Endothelial cell of umbilical vein (primary cell): ENCODE measurements around the gene CMC2. TPM values are rescaled to one million over a fixed set of nuclear protein-coding genes. Genes with fewer than 3 reads are reported as not detected.

Source experiments
- BruUV-seq: library from RNA; stranded (reverse); fragments of 400-500 nt; replicated peaks from 2 replicates; lab custom pipeline; 2021; lab: Mats Ljungman, UMichigan
- CTCF ChIA-PET: fragments of 300-600, 350-600 bp; sonication (Branson Sonifier 250); formaldehyde crosslinking; loops from one replicate; lab custom pipeline; 2021; ENCODE audit warnings: antibody characterized with exemption, inconsistent platforms; lab: Charles Lee
- POLR2A ChIA-PET: fragments of 300-600, 350-600 bp; sonication (Branson Sonifier 250); formaldehyde crosslinking; loops from one replicate; lab custom pipeline; 2021; ENCODE audit warnings: antibody characterized with exemption, inconsistent platforms; lab: Charles Lee
- DNase-seq: peaks from one replicate; pipeline ENCODE4 v3.0.0-alpha.2; 2011; ENCODE audit warnings: low read depth, low spot score
- FAIRE-seq: peaks from 2 replicates; lab custom pipeline; 2011; peaks lifted over from hg19 to GRCh38; lab: Jason Lieb, UNC
- H2AFZ ChIP-seq: 2 replicates; pipeline ENCODE4 v1.6.0; 2012; ENCODE audit warnings: low read depth, low read length, control low read depth, inconsistent platforms
- H3K27ac ChIP-seq: 2 replicates; pipeline ENCODE4 v1.5.1; 2011; ENCODE audit warnings: low read depth, mild to moderate bottlenecking, control low read depth, low read length, moderate library complexity; ENCODE audit not compliant: insufficient read depth
- H3K27me3 ChIP-seq, 2 experiments: 2 replicates each; pipeline versions ENCODE4 v1.6.0 to v1.6.1; 2011; ENCODE audit warnings: low read length in 2 of 2, mixed read lengths in 1 of 2; ENCODE audit not compliant: control insufficient read depth in 2 of 2, insufficient read depth in 2 of 2
- H3K36me3 ChIP-seq, 2 experiments: 2 replicates in 1 of 2; 3 replicates in 1 of 2; pipeline ENCODE4 v1.5.1; 2011; ENCODE audit warnings: low read length in 2 of 2, mild to moderate bottlenecking in 1 of 2, moderate library complexity in 1 of 2; ENCODE audit not compliant: control insufficient read depth in 2 of 2, insufficient read depth in 2 of 2; ENCODE audit errors: extremely low read depth in 1 of 2
- H3K4me1 ChIP-seq: 3 replicates; pipeline ENCODE4 v1.5.1; 2011; ENCODE audit warnings: mild to moderate bottlenecking, low read length; ENCODE audit not compliant: control insufficient read depth, insufficient read depth; ENCODE audit errors: extremely low read depth
- H3K4me2 ChIP-seq: 2 replicates; pipeline ENCODE4 v1.6.1; 2011; ENCODE audit warnings: low read length, control low read depth, mixed read lengths; ENCODE audit not compliant: insufficient read depth
- H3K4me3 ChIP-seq, 3 experiments: fragments of 200-600 bp in 1 of 3; sonication (generic), shearing (Covaris generic) in 1 of 3; replicated peaks in 1 of 3; 2 replicates each; pipeline ENCODE4 v1.5.1; 2011 to 2016; ENCODE audit warnings: control low read depth in 3 of 3, low read length in 3 of 3, mild to moderate bottlenecking in 2 of 3, inconsistent platforms in 1 of 3, low read depth in 1 of 3, moderate library complexity in 1 of 3; ENCODE audit not compliant: insufficient read depth in 1 of 3
- H3K79me2 ChIP-seq: 2 replicates; pipeline ENCODE4 v1.6.0; 2012; ENCODE audit warnings: low read length, inconsistent platforms; ENCODE audit not compliant: control insufficient read depth, insufficient read depth
- H3K9ac ChIP-seq: replicated peaks from 2 replicates; pipeline ENCODE3; 2011; ENCODE audit warnings: low read length, control low read depth; ENCODE audit not compliant: insufficient read depth; ENCODE audit errors: extremely low read depth
- H3K9me1 ChIP-seq: replicated peaks from 3 replicates; pipeline ENCODE4 v1.6.0; 2011; ENCODE audit warnings: mild to moderate bottlenecking, low read length; ENCODE audit not compliant: control insufficient read depth, insufficient read depth; ENCODE audit errors: extremely low read depth
- H3K9me3 ChIP-seq: replicated peaks from 2 replicates; pipeline ENCODE4 v1.5.1; 2012; ENCODE audit warnings: low read length, inconsistent platforms; ENCODE audit not compliant: control insufficient read depth, insufficient read depth
- H4K20me1 ChIP-seq: replicated peaks from 2 replicates; pipeline ENCODE3; 2011; ENCODE audit warnings: mild to moderate bottlenecking, low read length; ENCODE audit not compliant: control insufficient read depth, insufficient read depth; ENCODE audit errors: extremely low read depth
- EZH2 ChIP-seq: IDR thresholded peaks from 2 replicates; pipeline ENCODE4 v1.6.1; 2012; ENCODE audit warnings: borderline replicate concordance, low read depth, mild to moderate bottlenecking, moderate library complexity, low read length, inconsistent platforms; ENCODE audit not compliant: severe bottlenecking
- FOS ChIP-seq: IDR thresholded peaks from 2 replicates; pipeline ENCODE4 v1.6.1; 2011; ENCODE audit warnings: mild to moderate bottlenecking, low read length, moderate library complexity, borderline replicate concordance; ENCODE audit not compliant: insufficient read depth
- GATA2 ChIP-seq: IDR thresholded peaks from 2 replicates; pipeline ENCODE4 v1.7.0; 2011; ENCODE audit warnings: low read depth, mild to moderate bottlenecking, moderate library complexity, mixed read lengths, low read length; ENCODE audit not compliant: insufficient read length, insufficient read depth
- JUN ChIP-seq: IDR thresholded peaks from 2 replicates; pipeline ENCODE4 v1.6.1; 2011; ENCODE audit warnings: borderline replicate concordance, low read depth; ENCODE audit not compliant: insufficient read length, insufficient read depth
- MYC ChIP-seq: IDR thresholded peaks from one replicate; pipeline ENCODE4 v1.6.1; 2011; ENCODE audit warnings: mild to moderate bottlenecking, low read depth, low read length
- POLR2A ChIP-seq: IDR thresholded peaks from 2 replicates; pipeline ENCODE4 v1.6.1; 2012; ENCODE audit warnings: low read depth, mild to moderate bottlenecking, control low read depth, low read length
- POLR2AphosphoS5 ChIP-seq: IDR thresholded peaks from 2 replicates; pipeline ENCODE4 v1.6.1; 2012; ENCODE audit warnings: low read depth, mild to moderate bottlenecking, control low read depth, low read length, moderate library complexity; ENCODE audit not compliant: insufficient read depth
- dilution Hi-C: fragments of 300-500 bp; cut with MboI; formaldehyde crosslinking; loops from one replicate; pipeline ENCODE4 v1.15.0; 2019; ENCODE audit warnings: low sequenced_read_pairs; ENCODE audit not compliant: extremely low pct_ligation_motif_present
- intact Hi-C: fragments of 100-400 bp; cut with micrococcal nuclease; formaldehyde crosslinking; loops from one replicate; pipeline ENCODE4 v1.10.0; 2022
- polyA plus RNA-seq, 4 experiments: library from polyadenylated mRNA; depleted of rRNA in 3 of 4; stranded (reverse) in 3 of 4; unstranded in 1 of 4; fragments of >200 nt; gene quantifications; 2 replicates each; pipeline versions ENCODE4 v1.2.1 to v1.2.3, GENCODE V29; 2011 to 2012; ENCODE audit warnings: missing spikeins in 1 of 4
- total RNA-seq: library from RNA; stranded (reverse); gene quantifications from 2 replicates; pipeline ENCODE4 v1.2.3, GENCODE V29; 2021
- TF ChIP-seq, protein P1 (sequence below): IDR thresholded peaks from 2 replicates; pipeline ENCODE4 v1.6.1; 2011; ENCODE audit not compliant: insufficient read depth, insufficient read length
- TF ChIP-seq, protein P2 (sequence below), 2 donors: IDR thresholded peaks; 1 replicate in 1 of 2; 2 replicates in 1 of 2; pipeline ENCODE4 v1.5.1; 2011; ENCODE audit warnings: low read length in 2 of 2, mild to moderate bottlenecking in 2 of 2, moderate library complexity in 2 of 2, control low read depth in 1 of 2, inconsistent platforms in 1 of 2, low read depth in 1 of 2; ENCODE audit not compliant: insufficient read depth in 1 of 2; ENCODE audit errors: extremely low read depth in 1 of 2

Gene CMC2
- total and polyA plus RNA-seq, 2 donors (not counting 3 experiments of a cell fraction or from before 2014, with no cell fraction given): 97.8 to 216 TPM

DNA sequence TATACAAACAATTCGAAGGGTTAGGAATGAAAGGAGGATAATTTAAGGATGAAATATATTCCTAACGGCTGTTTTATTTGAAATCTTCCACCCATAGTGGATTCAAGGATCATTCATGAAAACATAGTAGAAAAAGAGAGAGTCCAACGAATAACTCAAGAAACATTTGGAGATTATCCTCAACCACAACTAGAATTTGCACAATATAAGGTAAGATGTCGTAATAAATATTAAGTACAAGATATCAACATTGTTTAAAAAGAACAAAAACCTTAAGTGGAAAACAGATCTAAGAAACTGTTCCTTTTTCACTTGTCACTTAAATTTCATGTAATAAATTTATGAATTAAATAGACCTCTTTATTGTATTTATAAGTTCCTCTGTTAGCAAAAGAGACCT, 19.7 kb upstream of the CMC2 start:
- DNase-seq (no peak), FAIRE-seq (no peak)
- no peaks in the 10 kb centered on the region for H3K79me2 ChIP-seq
- H3K27ac ChIP-seq: no peak overlapping the region
- no peak overlapping the region for H3K9ac ChIP-seq
- H3K9me3 ChIP-seq: no peaks in the 10 kb centered on the region
- dilution Hi-C loops (no loop called here), intact Hi-C loops (no loop called here)
- no peak for TF ChIP-seq POLR2AphosphoS5
- TF ChIP-seq MYC: no peak
- TF ChIP-seq, protein P1, sequence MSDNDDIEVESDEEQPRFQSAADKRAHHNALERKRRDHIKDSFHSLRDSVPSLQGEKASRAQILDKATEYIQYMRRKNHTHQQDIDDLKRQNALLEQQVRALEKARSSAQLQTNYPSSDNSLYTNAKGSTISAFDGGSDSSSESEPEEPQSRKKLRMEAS: no peak
- TF ChIP-seq FOS: no peak
- TF ChIP-seq POLR2A: no peak
- no peak for TF ChIP-seq GATA2
- TF ChIP-seq EZH2: no peak
- TF ChIP-seq, protein P2, sequence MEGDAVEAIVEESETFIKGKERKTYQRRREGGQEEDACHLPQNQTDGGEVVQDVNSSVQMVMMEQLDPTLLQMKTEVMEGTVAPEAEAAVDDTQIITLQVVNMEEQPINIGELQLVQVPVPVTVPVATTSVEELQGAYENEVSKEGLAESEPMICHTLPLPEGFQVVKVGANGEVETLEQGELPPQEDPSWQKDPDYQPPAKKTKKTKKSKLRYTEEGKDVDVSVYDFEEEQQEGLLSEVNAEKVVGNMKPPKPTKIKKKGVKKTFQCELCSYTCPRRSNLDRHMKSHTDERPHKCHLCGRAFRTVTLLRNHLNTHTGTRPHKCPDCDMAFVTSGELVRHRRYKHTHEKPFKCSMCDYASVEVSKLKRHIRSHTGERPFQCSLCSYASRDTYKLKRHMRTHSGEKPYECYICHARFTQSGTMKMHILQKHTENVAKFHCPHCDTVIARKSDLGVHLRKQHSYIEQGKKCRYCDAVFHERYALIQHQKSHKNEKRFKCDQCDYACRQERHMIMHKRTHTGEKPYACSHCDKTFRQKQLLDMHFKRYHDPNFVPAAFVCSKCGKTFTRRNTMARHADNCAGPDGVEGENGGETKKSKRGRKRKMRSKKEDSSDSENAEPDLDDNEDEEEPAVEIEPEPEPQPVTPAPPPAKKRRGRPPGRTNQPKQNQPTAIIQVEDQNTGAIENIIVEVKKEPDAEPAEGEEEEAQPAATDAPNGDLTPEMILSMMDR (IDR thresholded peaks at IDR 0.05; ENCODE audit: extremely low read depth in 1 of 2, insufficient read depth in 1 of 2, low read depth in 1 of 2, low read length in 2 of 2): no peak
- no peak for TF ChIP-seq JUN
- H3K4me2 ChIP-seq: no peak overlapping the region
- H4K20me1 ChIP-seq: no peaks in the 10 kb centered on the region
- no peaks in the 10 kb centered on the region for H3K4me1 ChIP-seq
- no peaks in the 10 kb centered on the region for H3K27me3 ChIP-seq
- ChIA-PET POLR2A (no interaction called here), CTCF (interaction anchor here (0.6 kb wide), 1 partner anchor 9 kb away, joined by 3 read pairs; the partner anchor contains the start of gene ATMIN)
- BruUV-seq: no TSS peak
- peaks cover 0 to 18% of the 10 kb centered on the region in 2 experiments for H3K36me3 ChIP-seq
- no peak overlapping the region for H3K4me3 ChIP-seq
- H2AFZ ChIP-seq: no peak overlapping the region
- no peaks in the 10 kb centered on the region for H3K9me1 ChIP-seq
